ENCODE results near the gene CDC42EP4. TPM values are rescaled to one million over a fixed set of nuclear protein-coding genes. Genes with fewer than 3 reads are reported as not detected.
"Not testable (repeated sequence)": the region's sequence is repeated elsewhere in the genome, so short reads cannot be mapped to it uniquely, and the experiment has no call there.

CDC42EP4 gene
- total and polyA plus RNA-seq, 5 experiments from 2014 or later, result 0.21 to 0.96 (median 0.50) TPM; not detected in 2

DNA sequence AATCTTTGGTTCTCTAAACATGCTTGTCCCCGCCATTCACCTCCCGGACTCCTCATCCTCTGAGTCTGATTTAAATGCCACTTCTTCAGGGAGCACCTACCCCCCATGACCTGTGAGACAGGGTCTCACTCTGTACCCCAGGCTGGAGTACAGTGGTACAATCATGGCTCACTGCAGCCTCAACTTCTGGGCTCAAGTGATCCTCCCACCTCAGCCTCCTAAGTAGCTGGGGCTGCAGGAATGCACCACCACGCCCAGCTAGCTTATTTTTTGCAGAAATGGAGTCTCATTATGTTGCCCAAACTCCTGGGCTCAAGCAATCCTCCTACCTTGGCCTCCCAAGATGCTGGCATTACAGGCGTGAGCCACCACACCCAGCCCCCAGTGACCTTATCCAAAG lies 37.3 kb downstream of the CDC42EP4 start:
- Mint-ChIP-seq H3K4me3 (no peak overlapping the region), H3K4me1 (no peaks in the 10 kb centered on the region), H3K36me3 (peaks cover 0 to 2% (median 0%) of the 10 kb centered on the region in 3 donors), H3K9me3 (no peaks in the 10 kb centered on the region), H3K27me3 (peaks cover 0 to 4% (median 0%) of the 10 kb centered on the region in 5 donors), H3K27ac (no peak overlapping the region)
- POLR2A ChIA-PET, result no interaction called here
- DNase-seq (no peak), ATAC-seq (no peak)

DNA sequence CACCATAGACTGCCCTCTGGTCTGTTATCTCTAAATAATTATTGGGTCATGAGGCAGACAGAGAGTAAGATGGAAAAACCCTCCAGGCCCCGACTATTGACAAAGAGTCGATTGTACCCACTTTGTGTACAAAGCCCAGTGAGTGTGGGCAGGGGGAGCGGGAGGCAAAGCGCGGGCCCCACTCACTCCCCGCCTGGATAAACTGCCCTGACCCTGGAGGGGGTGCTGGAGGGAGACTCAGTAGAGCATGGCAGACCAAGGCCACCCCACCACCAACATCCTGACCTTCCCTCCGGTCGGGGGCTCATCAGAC lies 38.9 kb downstream of the CDC42EP4 start:
- Mint-ChIP-seq H3K27me3 (peaks cover 0 to 4% (median 0%) of the 10 kb centered on the region in 5 donors), H3K27ac (no peak overlapping the region), H3K36me3 (no peaks in the 10 kb centered on the region), H3K4me3 (no peak overlapping the region), H3K9me3 (no peaks in the 10 kb centered on the region), H3K4me1 (no peaks in the 10 kb centered on the region)
- POLR2A ChIA-PET, result no interaction called here
- DNase-seq (no peak), ATAC-seq (no peak)

DNA sequence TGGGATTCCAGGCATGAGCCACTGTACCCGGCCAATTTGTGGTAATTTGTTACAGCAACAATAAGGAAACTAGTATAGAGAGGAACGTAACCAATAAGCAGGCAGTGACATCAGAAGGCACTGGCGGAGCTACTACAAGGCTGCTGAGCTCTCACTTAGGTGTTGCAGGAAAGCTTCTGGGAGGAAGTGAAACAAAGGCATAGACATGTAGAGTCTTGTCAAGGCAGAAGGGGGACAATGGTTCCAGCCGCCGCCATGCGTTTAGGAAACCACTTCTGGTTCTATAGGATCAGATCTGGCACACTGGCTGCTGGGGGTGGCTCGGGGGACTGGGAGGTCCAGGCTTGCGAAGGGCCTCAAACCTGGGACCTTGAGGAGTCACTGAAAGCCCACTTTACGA lies 40.7 kb downstream of the CDC42EP4 start:
- H3K27me3 Mint-ChIP-seq, result peaks cover 0 to 4% (median 0%) of the 10 kb centered on the region in 5 donors
- no peaks in the 10 kb centered on the region for H3K4me1 Mint-ChIP-seq
- no peak overlapping the region for H3K4me3 Mint-ChIP-seq
- ATAC-seq (no peak), DNase-seq (no peak)
- H3K9me3 Mint-ChIP-seq, result no peaks in the 10 kb centered on the region
- no peaks in the 10 kb centered on the region for H3K36me3 Mint-ChIP-seq
- no peak overlapping the region for H3K27ac Mint-ChIP-seq
- POLR2A ChIA-PET, result no interaction called here

DNA sequence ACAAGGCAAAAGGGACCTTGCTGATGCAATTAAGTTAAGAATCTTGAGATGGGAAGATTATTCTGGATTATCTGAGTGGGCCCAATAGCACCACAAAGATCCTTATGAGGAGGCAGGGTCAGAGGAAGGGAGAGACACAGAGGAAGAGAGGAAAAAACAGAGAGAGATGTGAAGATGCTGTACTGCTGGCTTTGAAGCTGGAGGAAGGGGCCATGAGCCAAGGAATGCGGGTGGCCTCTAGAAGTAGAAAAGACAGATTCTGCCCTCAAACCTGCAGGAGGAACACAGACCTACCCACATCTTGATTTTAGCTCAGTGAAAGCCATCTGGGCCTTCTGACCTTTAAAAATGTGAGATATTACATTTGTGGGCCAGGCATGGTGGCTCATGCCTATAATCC lies 42.0 kb downstream of the CDC42EP4 start:
- Mint-ChIP-seq H3K4me3 (no peak overlapping the region), H3K36me3 (no peaks in the 10 kb centered on the region), H3K4me1 (no peaks in the 10 kb centered on the region), H3K27ac (no peak overlapping the region), H3K9me3 (no peaks in the 10 kb centered on the region), H3K27me3 (peaks cover 0 to 4% (median 0%) of the 10 kb centered on the region in 5 donors)
- ATAC-seq (no peak), DNase-seq (no peak)
- POLR2A ChIA-PET, result no interaction called here

DNA sequence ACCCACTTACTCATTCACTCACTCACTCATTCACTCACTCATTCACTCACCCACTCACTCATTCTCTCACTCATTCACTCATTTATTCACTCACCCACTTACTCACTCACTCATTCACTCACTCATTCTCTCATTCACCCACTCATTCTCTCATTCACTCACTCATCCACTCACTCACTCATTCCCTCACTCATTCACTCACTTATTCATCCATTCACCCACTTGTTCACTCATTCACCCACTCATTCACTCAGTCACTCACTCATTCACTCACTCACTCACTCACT lies 42.5 kb downstream of the CDC42EP4 start:
- ATAC-seq, result no peak
- no peaks in the 10 kb centered on the region for H3K36me3 Mint-ChIP-seq
- H3K4me1 Mint-ChIP-seq, result no peaks in the 10 kb centered on the region
- POLR2A ChIA-PET, result no interaction called here
- DNase-seq, result no peak
- H3K4me3 Mint-ChIP-seq, result no peak overlapping the region
- no peak overlapping the region for H3K27ac Mint-ChIP-seq
- no peaks in the 10 kb centered on the region for H3K9me3 Mint-ChIP-seq
- H3K27me3 Mint-ChIP-seq, result peaks cover 0 to 3% (median 0%) of the 10 kb centered on the region in 5 donors

DNA sequence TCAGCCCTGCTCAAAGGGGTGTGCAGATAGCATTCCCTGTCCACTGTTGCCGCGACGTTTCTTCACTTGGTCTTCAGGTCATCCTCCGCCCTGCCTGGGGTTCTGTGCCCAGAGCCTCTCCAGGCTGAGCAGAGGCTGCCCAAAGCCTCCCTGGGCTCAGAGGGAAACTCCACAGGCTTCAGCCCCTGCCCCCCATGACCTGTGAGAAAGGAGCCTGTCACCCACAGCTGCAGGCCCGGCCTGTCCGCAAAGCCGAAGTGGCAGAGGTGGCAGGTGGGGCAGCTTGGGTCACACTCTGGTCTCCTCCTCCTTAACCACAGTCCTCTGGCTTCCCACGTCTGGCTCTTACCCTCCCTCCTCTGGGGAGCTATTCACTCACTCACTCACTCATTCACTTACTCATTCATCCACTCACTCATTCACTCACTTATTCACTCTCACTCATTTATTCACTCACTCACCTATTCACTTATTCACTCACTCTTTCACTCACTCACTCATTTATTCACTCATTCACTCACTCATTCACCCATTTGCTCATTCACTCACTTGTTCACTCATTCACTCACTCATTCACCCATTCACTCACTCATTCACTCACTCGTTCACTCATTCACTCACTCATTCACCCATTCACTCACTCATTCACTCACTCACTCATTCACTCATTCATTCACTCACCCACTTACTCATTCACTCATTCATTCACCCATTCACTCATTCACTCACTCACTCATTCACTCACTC lies 43.0 kb downstream of the CDC42EP4 start:
- H3K4me1 Mint-ChIP-seq, result no peaks in the 10 kb centered on the region
- no peak for DNase-seq
- no peak overlapping the region for H3K4me3 Mint-ChIP-seq
- no peak overlapping the region for H3K27ac Mint-ChIP-seq
- no peaks in the 10 kb centered on the region for H3K36me3 Mint-ChIP-seq
- peaks cover 0 to 1% (median 0%) of the 10 kb centered on the region in 5 donors for H3K27me3 Mint-ChIP-seq
- no peaks in the 10 kb centered on the region for H3K9me3 Mint-ChIP-seq
- POLR2A ChIA-PET, result interaction anchor here (0.7 kb wide), 1 partner anchor 21 kb away, joined by 3 read pairs; no protein-coding TSS in a partner anchor
- no peak for ATAC-seq

DNA sequence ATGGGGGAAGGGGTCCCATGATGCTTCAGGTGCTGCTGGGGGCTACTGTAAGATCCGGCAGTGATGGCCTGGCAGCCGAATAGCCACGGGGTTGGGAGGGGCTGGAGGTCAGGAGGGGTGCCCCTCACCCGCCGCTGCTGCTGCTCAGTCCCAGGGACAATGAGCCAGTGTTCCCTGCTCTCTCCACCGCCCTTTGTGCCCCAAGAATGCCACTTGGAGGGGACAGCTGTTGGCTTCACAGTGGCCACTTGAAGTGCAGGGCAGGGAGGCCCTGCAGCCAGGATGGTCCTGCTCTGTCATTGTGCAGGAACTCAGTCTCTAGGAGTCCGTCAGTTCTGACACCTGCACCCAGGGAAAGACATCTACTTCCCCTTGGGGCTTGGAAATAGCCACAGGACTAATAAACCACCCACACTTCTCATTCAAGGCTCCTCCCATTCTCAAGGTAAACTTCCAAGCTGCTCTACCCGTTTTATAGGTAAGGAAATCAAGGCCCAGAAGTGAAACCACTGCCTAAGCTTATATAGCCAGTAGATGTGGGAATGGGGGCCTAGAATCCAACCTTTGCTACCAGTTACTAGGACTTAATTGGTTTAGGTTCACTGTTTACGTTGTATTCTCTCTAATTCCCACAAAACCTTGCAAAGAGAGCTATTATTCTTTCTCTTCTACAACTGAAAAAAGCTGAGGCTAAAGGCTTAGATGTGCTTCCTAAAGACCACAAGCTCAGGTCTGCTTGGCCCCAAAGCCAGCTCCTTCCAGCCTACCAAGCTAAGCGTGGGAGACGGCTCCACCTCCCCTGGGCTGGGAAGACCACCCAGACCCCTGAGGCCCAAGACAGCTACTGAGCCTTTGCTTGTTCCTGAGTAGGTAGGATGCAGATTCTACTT lies 43.9 kb downstream of the CDC42EP4 start:
- no peak overlapping the region for H3K27ac Mint-ChIP-seq
- no peaks in the 10 kb centered on the region for H3K9me3 Mint-ChIP-seq
- H3K36me3 Mint-ChIP-seq, result no peaks in the 10 kb centered on the region
- no peaks in the 10 kb centered on the region for H3K4me1 Mint-ChIP-seq
- POLR2A ChIA-PET, result interaction anchor here (0.7 kb wide), 1 partner anchor 22 kb away, joined by 3 read pairs; no protein-coding TSS in a partner anchor
- no peak for DNase-seq
- H3K4me3 Mint-ChIP-seq, result no peak overlapping the region
- H3K27me3 Mint-ChIP-seq, result peaks cover 0 to 4% (median 0%) of the 10 kb centered on the region in 5 donors
- no peak for ATAC-seq

DNA sequence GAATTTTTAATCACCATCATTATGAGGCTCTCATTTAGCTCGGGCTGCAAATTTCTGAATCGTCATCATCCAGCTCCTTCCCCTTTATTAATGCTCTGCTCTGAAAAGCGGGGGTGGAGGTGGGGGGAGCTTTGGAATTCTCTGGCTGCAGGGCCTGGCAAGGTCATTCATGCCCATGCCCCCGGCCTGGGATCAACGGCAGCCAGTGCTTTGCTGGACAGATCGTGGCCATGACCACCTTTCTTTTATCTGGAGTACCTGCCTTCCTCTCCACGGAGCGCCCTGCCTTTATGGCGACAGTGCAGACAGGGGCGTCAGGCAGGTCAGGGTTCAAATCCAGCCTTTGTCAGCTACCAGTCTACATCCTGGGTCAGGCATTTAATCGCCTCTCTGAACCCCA lies 45.0 kb downstream of the CDC42EP4 start:
- H3K27me3 Mint-ChIP-seq, result peaks cover 0 to 4% (median 0%) of the 10 kb centered on the region in 5 donors
- no peaks in the 10 kb centered on the region for H3K9me3 Mint-ChIP-seq
- DNase-seq (no peak), ATAC-seq (no peak)
- no peak overlapping the region for H3K27ac Mint-ChIP-seq
- H3K4me1 Mint-ChIP-seq, result no peaks in the 10 kb centered on the region
- POLR2A ChIA-PET, result no interaction called here
- H3K4me3 Mint-ChIP-seq, result no peak overlapping the region
- no peaks in the 10 kb centered on the region for H3K36me3 Mint-ChIP-seq

DNA sequence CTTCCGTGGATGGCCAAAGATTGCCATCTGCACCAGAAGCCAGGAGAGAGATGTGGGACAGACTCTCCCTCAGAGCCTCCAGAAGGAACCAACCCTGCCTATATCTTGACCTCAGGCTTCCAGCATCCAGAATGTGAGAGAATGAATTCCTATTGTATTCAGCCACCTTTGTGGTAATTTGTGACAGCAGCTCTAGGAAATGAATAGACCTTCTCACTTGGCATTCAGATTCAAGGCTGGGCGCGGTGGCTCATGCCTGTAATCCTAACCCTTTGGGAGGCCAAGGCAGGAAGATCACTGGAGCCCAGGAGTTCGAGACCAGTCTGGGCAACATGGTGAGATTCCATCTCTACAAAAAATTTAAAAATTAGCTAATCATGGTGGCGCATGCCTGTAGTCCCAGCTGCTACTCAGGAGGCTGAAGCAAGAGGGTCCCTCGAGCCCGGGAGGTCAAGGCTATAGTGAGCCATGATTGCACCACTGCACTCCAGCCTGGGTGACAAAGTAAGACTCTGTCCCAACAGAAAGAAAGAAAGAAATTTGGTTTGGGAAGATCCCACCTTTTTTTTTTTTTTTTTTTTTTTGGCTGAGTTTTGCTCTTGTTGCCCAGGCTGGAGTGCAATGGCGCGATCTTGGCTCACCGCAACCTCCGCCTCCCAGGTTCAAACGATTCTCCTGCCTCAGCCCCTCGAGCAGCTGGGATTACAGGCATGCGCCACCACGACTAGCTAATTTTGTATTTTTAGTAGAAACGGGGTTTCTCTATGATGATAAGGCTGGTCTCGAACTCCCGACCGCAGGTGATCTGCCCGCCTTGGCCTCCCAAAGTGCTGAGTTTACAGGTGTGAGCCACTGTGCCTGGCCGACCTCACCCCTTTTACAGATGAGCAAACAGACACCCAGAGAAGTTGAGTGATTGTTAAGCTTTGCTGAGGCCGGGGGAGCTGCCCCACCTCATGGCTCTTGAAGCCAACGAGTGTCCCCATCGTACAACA lies 45.9 kb downstream of the CDC42EP4 start:
- Mint-ChIP-seq H3K27ac (no peak overlapping the region), H3K9me3 (no peaks in the 10 kb centered on the region), H3K4me1 (no peaks in the 10 kb centered on the region), H3K27me3 (peaks cover 0 to 4% (median 0%) of the 10 kb centered on the region in 5 donors), H3K36me3 (no peaks in the 10 kb centered on the region), H3K4me3 (no peak overlapping the region)
- DNase-seq, result no peak
- POLR2A ChIA-PET, result interaction anchor here (0.7 kb wide), 1 partner anchor 16 kb away, joined by 4 read pairs; no protein-coding TSS in a partner anchor
- ATAC-seq, result no peak

DNA sequence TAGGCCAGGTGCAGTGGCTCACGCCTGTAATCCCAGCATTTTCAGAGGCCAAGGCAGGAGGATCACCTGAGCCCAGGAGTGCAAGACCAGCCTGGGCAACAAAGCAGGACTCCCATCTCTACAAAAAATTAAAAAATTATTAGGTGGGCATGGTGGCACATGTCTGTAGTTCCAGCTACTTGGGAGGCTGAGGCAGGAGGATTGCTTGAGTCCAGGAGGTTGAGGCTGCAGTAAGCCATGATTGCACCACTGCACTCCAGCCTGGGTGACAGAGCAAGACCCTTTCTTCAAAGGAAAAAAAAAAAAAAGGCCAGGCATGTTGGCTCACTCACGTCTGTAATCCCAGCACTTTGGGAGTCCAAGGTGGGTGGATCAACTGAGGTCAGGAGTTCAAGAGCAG lies 47.4 kb downstream of the CDC42EP4 start:
- ATAC-seq, DNase-seq, POLR2A ChIA-PET, H3K9me3 Mint-ChIP-seq, H3K36me3 Mint-ChIP-seq, H3K27me3 Mint-ChIP-seq, H3K27ac Mint-ChIP-seq, H3K4me3 Mint-ChIP-seq, H3K4me1 Mint-ChIP-seq: not testable (repeated sequence)

DNA sequence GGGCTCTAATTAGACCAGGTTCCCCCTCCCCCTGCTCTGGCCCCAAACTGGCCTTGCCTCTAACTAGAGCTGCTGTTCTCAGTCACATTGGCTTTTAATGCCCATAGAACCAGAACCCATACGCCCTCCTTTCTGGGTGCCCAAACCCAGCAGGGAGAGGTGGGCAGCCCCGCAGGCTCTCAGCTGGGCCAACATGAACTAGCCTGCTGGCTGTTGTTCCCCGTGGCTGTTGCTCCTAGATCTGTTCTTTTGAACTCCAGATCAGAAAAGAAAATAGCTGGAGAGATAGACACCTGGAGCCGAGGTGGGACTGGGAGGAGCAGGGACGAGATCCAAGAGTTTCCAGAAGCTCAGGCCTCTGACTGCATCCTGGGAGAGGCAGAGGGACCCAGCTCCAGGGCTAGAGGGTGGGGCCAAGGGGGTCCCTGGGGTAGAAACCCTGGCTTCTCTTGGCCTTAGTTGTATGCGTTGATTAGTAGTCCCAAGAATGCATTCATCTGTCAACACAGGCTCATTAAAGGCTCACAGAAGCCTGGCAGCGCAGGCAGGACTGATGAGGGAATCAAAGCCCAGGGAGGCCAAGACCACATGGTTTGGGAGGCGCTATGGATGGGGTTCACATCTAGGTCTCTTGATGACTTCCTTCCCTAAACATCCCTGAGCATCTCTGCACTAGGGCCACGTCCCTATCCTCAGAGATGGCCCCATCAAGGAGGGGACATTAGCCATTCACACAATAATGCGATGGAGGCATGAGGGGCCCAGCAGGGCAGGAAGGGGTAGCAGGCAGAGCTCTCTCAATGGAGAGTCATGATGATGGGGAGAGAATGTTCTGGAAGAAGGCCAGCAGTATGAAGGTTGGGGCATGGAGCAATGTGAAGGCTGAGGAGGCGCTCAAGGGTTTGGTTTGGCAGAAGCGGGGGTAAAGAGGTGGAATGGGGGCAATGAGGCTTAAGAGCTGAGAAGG lies 48.8 kb downstream of the CDC42EP4 start:
- Mint-ChIP-seq H3K27me3 (peaks cover 0 to 4% (median 0%) of the 10 kb centered on the region in 5 donors), H3K4me3 (no peak overlapping the region), H3K36me3 (no peaks in the 10 kb centered on the region), H3K9me3 (no peaks in the 10 kb centered on the region), H3K27ac (peak overlapping the region in 2 of 10 donors; percentile 46 to 79), H3K4me1 (no peaks in the 10 kb centered on the region)
- no peak for ATAC-seq
- no peak for DNase-seq
- POLR2A ChIA-PET, result no interaction called here

Measured in naive thymus-derived CD8-positive, alpha-beta T cell (primary cell).